GM19324 (cell line): Measurements from ENCODE around the gene MUC5B.

ENCODE experiments used
- ATAC-seq: cut with Tn5 transposase; IDR thresholded peaks from one replicate; pipeline ENCODE4 v1.9.1; 2021; ENCODE audit warnings: mild to moderate bottlenecking, moderate library complexity; ENCODE audit not compliant: unreplicated experiment, low FRiP score

MUC5B gene

DNA sequence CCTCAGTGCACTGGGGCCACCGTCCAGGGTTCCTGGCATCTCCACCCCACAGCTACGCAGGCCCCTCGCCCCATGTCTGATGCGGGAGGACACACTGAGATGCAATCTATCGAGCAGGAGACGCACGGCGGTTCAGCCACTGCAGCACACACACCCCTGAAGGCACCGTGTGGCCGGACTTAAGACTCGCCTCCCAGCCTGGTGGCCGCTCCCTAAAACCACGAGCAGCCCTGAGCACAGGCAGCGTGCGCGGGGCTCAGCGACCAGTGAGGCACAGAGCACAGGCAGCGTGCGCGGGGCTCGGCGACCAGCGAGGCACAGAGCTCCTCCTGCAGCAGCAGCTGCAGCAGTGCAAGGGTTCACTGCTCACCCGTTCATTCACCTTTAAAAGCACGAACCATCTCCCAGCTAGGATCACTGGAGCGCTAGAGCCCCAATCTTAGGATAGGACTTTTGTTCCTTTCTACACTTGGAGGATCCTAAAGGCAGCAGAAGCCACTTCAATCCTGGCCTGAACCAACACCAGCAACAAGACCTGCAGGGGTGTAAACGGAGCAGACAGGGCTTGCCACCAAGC is 55.2 kb downstream of the MUC5B start:
- no peak for ATAC-seq

DNA sequence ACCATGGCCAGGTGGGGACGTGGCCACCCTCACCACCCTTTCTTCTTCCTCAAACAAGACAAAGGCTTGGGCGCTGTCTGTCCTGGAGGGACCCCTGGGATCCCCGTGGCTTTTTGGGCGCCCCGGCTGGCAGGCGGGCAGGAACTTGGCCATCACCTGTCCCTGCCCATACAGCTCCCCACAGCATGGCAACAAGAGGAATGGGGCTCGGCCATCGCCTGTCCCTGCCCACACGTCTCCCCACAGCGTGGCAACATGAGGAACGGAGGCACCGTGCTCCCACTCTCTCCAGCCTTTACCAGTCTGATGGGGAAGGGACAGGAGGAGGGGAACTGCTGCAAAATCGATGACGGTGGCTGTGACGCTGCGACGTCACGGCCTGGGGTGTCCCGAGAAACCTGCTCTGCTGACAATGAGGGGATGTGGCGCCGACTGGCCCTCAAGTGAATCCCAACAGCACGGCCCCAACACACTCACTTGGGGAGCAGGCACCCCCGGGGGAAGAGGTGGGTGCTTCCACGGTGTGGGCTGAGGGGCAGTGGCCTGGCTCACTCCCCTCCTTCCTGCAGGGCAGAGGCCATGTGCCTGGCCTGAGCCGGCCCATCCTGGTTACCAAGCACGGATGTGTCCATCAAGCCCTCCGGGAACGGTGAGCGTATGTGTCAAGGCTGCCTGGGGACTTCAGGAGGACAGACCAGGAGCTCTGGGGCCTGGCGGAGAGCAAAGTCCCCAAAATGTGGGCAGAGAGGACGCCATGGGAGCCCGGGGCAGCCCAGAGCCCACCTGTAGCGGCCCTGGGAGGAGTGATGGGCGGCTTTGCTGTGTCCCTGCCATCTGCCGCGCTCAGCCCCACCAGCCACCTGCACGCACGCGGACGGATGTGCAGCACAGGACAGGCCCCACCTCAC is 56.2 kb downstream of the MUC5B start:
- no peak for ATAC-seq

DNA sequence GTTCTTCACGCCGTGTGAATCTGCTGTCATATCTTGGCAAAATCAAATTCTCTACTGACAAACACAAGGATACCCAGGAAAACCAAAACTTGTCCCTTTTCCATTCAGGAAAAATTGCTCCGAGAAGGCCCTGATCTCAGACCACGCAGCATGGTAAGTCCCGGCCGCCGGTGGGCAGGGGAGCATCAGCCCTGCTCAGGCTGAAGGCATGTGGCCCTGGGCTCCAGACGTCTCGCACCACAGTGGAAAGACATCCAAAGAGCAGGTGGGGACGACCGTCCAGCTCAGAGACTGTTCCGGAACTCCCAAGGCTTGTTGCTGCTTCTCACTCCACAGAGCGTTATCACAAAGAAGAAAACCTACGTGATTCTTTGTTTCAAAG is 56.8 kb downstream of the MUC5B start:
- ATAC-seq, result no peak

DNA sequence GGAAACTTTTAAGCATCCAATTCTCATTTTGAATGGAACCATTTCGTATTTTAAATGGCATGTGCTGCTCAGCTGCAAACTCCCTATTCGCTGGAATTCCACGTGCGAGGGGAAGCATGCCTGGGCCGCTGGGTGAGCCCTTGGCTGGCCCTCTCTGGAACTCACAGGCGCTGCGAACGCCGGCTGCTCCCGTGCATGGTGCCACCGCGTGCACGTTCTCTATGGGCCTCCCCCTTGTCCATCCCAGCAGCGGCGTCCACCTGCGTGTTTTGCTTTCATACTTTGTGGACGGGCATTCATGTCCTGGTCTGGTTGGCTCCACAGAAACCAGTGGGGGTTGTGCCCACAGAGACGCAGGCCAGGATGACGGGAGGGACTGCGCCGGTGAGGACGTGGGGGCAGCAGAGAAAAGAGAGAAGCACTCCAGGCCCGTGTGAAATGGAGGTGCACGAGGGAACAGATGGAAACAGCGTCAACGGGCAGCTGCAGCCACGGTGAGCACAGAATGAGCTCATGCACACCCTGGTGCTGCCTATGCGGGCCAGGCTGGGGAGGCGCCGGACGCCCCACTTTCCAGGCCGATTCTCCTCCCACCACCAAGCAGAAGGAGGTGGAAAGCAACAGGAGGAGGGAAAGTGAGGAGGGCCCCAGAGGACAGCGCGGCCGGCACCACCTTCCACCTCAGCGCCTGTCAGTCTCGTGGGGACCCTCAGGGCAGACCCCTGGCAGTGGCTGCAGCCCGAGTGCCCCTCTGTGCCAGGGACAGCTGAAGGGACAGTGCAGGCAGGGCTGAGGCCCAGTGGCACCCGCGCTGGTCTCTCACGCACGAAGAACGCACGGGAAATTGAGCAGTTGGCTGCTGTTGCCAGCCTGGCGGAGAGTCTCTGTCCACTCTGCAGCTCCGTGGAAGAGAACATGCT is 57.5 kb downstream of the MUC5B start:
- ATAC-seq, result no peak

DNA sequence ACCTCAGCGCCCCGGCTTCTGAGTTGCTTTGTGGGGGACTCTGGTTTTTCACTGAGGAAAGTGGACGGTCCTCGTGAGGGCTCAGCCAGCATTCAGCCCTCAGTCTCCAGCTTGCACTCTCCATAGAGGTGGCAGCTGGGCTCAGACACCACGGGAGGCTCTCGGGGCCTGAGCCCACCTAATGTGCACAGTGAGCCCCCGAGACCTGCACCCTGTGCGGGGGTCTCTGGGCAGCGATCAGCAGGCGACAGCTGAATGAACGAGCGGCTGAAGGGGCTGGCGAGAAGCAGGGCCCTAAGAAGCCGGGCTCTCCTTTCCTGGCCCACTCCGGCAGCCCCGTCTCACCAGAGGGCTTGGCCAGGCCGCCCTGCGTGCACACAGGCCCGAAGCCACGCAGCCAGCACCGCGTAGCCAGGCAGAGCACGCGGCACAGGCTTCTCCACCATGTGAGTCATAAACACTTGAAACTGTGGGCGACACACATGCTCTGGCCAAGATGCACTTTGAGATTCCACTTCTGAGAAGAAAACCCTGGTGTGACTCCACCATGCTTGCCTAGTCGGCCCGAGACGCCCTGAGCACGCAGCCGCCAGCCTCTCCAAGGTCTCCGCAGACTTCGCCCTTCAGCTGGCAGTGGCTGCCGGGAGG is 58.6 kb downstream of the MUC5B start:
- no peak for ATAC-seq

DNA sequence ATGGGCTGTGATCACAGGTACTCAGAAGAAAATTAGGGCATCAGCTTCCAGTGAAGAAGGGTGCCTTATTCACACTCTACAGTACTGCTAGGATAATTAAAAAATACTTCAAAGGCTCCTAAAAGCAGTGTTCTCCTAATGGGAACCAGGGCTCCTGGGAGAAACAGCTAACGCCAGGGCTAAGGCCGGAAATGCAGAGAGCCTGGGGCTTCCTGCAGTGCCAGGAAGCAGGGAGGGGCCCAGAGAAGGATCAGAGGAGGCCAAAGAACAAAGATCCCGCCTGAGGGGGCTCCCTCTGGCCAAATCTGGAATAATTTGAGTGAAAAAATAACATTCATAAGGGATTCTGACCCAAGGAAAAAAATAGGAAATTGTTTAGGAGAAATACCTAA is 59.1 kb downstream of the MUC5B start:
- ATAC-seq, result no peak

DNA sequence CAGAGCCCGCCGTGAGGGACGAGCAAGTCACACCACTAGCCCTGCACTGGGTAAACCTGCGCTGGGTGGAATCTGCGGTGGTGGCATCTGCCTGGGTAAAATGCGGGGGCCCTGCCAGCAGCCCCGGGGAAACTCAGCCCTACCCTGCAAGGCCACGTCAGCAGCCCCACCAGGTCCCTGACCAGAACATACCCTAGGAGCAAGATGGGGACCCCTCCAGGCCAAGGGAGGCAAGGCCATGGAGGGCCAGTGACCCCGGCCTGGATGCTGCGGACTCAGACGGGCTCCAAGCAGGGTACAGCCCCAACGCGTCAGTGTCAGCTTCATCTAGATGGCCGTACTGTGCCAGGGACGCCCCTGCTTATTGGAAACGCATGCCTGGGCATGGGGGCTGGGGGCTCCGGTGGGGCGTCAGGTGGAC is 60.2 kb downstream of the MUC5B start:
- ATAC-seq, result no peak

DNA sequence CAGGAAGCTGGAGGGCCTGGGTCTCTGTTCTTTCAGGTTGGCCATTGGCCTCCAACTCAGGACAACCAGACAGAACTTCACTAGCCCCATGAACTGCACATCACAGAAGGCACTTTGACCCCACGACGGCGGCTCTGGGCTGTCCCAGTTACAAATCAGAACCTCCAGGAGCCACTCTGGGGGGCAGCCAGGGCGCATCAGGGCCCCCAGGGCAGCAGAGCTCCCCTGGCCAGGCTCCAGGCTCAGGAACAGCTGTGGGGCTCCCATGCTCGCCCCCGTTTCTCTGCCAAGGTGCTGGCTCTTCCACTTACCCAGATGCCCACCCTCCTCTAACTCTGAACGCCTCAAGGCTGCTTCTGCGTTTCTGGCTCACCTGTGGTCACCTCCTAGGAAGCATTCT is 61.0 kb downstream of the MUC5B start:
- ATAC-seq, result no peak

DNA sequence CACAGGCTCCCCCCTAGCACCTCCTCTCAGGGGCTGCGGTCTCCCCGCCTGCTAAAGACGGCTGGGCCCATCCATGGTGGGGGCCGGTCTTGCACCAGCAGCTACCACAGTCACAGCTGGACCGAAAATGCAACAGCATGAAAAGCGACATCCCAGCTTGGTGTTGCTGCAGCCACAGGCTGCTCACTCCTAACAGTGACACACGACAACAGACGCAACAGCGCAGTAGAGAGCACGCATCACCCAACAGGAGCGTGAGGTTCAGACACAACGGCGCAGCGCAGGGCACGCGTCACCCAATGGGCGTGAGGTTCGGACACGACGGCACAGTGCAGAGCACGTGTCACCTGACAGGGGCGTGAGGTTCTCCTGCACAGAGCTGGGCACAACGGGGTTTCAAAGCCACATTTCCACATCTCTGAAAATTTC is 62.5 kb downstream of the MUC5B start:
- no peak for ATAC-seq

DNA sequence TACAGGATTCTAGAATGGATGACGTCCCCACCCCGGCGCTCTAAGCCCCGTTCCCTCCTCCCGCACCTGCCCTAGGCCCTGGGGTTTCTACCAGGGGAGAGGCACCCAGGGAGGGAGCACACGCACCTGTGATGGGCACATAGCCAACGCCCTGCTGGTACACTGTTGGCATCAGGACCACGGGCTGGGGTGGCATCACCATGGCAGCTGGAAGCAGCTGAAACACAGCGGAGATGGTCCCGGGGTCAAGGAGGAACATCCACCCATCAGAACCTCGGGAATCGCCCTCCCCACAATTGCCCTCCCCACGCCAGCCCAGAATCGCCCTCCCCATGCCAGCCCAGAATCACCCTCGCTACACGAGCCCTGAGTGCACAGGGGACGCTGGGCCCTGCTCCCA is 63.0 kb downstream of the MUC5B start:
- ATAC-seq, result no peak

DNA sequence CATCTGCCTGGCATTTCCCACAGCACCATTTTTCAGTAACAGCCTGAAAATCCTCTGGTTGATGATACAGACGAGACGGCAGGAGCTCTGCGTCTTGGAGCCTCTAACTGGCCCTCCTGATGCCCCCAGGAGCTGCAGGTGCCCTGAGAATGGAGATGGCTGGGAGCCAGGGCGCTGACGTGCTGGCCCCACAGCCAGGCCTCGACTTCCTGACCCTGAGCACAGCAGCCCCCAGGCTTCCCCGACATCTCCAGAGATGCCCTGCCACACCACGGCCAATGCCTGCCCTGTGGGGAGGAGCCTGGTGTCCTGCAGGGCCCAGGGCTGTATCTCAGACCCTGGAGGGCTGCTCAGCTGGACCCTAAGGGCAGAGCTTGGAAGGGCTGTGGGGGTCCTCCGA is 65.1 kb downstream of the MUC5B start:
- no peak for ATAC-seq

DNA sequence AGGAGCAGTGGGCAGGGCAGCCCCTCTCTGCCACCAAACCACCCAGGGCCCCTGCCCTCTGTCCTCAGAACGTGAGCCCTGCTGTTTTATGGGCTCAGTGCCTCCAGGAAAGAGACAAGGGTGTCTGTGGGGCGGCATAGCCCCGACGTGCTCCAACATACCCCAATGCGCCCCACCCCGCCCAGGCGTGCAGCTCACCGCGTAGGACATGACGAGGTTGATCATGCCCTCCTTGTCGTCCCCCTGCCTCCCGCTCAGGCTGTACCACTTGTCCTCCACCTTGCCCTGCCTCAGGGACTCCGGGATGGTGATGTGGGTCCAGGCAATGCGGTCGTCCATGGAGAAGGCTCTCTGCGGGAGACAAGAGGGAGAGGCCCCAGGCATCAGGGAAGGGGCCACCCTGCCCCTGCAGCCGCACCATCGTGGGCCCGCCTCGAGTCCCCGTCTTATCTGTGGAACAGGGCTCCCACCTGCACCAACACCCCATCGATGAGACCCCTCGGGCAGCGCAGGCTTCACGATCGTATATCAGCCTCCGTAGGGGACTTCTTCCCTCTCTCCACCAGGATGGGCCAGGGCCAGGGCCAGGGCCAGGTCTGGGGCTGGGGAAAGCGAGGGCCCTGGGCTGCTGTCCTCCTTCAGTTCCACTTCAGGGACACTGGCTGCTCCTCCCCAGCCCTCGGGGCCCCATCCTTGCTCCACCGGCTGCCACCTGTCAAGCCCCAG is 65.7 kb downstream of the MUC5B start:
- ATAC-seq, result no peak

DNA sequence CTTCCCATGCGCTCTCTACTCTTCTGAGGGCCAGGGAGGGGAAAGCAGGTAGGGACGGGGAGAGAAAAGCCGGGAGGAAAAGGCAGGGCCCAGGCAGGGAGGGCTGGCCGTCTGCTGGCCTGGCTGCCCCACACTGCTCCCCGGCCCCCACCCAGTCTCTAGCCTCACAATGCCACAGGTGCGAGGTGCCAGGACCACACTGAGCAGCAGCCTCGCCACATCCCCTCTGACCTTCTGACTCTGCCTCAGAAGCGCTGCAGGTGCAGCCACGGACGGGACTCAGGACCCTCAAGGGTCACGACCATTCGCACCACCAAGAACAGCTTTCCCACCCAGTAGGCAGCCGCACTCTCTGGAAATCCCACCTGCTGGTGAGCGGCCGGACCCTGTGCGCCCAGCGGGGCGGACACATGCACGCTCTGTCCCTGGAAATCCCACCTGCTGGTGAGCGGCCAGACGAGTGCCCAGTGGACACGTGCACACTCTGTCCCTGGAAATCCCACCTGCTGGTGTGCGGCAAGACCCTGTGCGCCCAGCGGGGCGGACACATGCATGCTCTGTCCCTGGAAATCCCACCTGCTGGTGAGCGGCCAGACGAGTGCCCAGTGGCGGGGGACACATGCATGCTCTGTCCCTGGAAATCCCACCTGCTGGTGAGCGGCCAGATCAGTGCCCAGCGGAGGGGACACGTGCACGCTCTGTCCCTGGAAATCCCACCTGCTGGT is 66.5 kb downstream of the MUC5B start:
- no peak for ATAC-seq

DNA sequence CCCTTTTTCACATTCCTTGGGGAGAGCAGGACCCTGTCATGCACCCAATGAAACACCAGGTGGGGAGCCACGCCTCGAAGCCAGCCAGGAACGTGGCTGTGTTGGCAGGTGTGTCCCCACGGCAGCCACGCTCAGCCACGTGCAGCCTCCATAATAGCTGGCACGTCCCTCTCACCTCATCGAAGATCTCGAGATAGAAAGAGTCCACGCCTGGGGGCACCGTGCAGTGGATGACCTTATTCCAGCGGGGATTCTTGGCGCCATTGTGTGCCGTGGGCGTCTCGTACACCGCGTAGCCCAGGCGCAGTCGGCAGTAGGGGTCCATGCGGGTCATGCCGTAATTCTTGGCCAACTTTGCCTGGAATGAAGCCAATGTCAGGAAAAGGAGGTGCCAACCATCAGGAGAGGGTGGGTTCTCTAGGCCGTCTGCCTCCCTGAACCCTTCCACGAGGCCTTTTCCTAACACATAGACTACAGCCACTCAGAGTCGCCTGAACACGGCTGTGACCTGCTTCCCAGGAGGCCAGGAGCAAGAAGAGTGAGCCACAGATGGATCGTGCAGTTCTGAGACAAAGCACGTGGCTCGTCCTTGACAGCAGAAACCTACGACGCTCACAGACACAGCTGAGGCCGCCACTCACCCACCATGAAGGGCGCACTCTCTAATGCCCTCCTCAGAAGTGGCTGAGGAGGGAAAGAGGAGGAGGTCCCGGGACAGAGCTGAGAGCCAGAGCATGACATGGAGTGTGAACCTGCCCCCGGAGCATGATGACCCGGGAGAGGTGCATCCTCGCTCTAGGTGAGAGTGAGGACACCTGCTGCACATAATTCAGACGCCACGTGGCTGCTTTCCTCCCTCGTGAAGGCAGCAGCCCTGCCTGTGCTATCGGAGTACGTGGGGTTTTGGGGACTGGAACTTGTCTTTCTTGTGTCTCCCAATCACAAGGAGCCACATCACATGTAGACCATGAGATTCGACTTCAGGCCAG is 67.5 kb downstream of the MUC5B start:
- no peak for ATAC-seq

DNA sequence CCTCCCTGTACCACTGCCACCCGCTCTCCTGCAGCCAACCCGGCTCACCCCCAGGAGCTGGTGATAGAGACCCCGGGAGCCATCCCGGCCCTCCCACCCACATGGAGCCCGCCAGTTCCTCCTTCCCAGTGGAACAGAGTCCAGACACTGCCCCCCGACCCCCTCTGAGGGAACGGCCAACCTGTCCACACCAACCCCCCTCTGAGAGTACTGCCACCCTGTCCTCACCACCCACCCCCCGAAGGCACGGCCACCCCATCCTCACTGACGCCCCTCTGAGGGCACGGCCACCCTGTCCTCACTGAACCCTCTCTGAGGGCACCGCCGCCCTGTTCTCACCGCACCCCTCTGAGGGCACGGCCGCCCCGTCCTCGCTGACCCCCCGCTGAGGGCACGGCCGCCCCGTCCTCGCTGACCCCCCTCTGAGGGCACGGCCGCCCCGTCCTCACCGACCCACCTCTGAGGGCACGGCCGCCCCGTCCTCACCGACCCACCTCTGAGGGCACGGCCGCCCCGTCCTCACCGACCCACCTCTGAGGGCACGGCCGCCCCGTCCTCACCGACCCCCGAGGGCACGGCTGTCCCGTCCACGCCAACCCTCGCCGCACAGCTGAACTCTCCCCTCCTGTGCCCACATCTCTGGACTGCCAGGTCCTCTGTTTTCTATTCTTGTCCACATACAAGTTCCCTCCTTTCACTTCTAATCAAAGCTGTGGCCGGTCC is 68.6 kb downstream of the MUC5B start:
- no peak for ATAC-seq

DNA sequence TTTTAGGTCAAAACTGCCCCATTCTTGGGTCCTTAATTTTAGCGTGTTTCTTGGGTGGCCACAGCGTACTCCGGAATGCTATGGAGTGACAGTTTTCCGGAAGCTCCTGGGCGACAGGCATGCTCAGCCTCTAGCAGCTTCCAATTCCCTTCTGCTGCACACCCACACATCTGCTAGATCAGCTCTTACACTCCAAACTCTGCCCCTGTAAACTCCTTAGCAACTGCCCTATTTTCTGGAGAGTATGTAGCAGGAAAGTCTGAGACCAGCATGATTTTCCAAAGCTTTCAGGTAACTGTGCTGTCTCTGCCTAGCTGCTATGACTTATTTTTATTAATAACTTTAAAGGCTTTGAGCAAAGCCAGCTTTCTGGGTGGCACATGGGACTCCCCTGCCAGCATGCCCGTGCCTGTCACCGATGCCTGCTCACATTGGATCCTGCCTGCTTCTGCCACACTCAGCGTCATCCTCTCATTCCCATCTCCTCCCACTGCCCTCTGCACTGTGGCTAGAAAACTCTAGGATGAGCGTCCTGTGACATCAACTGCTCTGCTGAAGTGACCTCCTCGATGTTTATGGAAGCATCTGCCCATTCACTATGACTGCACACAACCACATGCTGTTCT is 69.3 kb downstream of the MUC5B start:
- no peak for ATAC-seq
